NB4 (cell line): ENCODE measurements around the gene COL17A1.

Source experiments
- DNase-seq: peaks from one replicate; pipeline ENCODE4 v3.0.0; 2010; ENCODE audit warnings: low read depth
- H3K4me3 ChIP-seq: one replicate; pipeline ENCODE4 v1.5.1; 2011; ENCODE audit warnings: mild to moderate bottlenecking, low read depth, low read length, moderate library complexity
- CTCF ChIP-seq: IDR thresholded peaks from one replicate; pipeline ENCODE4 v1.5.1; 2012; ENCODE audit warnings: low read depth, low read length
- MAX ChIP-seq: IDR thresholded peaks from 2 replicates; pipeline ENCODE4 v1.6.1; 2011; ENCODE audit warnings: low read depth, low read length
- MYC ChIP-seq: IDR thresholded peaks from 2 replicates; pipeline ENCODE4 v1.6.1; 2011; ENCODE audit warnings: low read depth, low read length
- POLR2A ChIP-seq: IDR thresholded peaks from 2 replicates; pipeline ENCODE4 v1.6.1; 2011; ENCODE audit warnings: mild to moderate bottlenecking; ENCODE audit not compliant: insufficient read length; ENCODE audit errors: extremely low read depth

COL17A1 gene

GRCh38 chr10:104080762-104081161 is 4.9 kb downstream of the COL17A1 start:
- TF ChIP-seq MYC (no peak), MAX (no peak), CTCF (peak; percentile 44), POLR2A (no peak)
- DNase-seq, result peak; percentile 49
- H3K4me3 ChIP-seq, result no peak overlapping the region

- no peak for DNase-seq
- no peak overlapping the region for H3K4me3 ChIP-seq
- no peak for TF ChIP-seq MAX
- no peak for TF ChIP-seq POLR2A
- no peak for TF ChIP-seq MYC
- no peak for TF ChIP-seq CTCF
Observed at GRCh38 chr10:104077663-104078151, 8.0 kb downstream of the COL17A1 start.

- DNase-seq, result no peak
- no peak for TF ChIP-seq MAX
- H3K4me3 ChIP-seq, result no peak overlapping the region
Observed at GRCh38 chr10:104077247-104077646, 8.4 kb downstream of the COL17A1 start.

- no peak overlapping the region for H3K4me3 ChIP-seq
- DNase-seq, result no peak
- TF ChIP-seq CTCF (no peak), MAX (no peak), POLR2A (no peak), MYC (no peak)
Observed at GRCh38 chr10:104076743-104077160, 8.9 kb downstream of the COL17A1 start.

GRCh38 chr10:104074505-104074904 is 11.2 kb downstream of the COL17A1 start:
- H3K4me3 ChIP-seq, result no peak overlapping the region
- no peak for TF ChIP-seq MYC
- no peak for TF ChIP-seq POLR2A
- TF ChIP-seq CTCF, result no peak
- no peak for TF ChIP-seq MAX
- no peak for DNase-seq

- no peak for DNase-seq
- no peak overlapping the region for H3K4me3 ChIP-seq
- TF ChIP-seq POLR2A (no peak), MAX (no peak), MYC (no peak)
Observed at GRCh38 chr10:104072786-104073185, 12.9 kb downstream of the COL17A1 start.

- TF ChIP-seq MAX, result no peak
- TF ChIP-seq CTCF, result no peak
- TF ChIP-seq MYC, result no peak
- TF ChIP-seq POLR2A, result no peak
- DNase-seq, result no peak
- H3K4me3 ChIP-seq, result no peak overlapping the region
Observed at GRCh38 chr10:104069613-104070012, 16.1 kb downstream of the COL17A1 start.
